Erythroblast (primary cell): ENCODE data around the gene GFM2.

ENCODE experiments used
- GATA1 ChIP-seq: IDR thresholded peaks from 2 replicates; pipeline ENCODE4 v1.6.1; 2011; ENCODE audit warnings: low read depth, mild to moderate bottlenecking, control low read depth, low read length, moderate library complexity
- POLR2A ChIP-seq: IDR thresholded peaks from 2 replicates; pipeline ENCODE4 v1.6.1; 2011; ENCODE audit warnings: mild to moderate bottlenecking, low read length

DNA sequence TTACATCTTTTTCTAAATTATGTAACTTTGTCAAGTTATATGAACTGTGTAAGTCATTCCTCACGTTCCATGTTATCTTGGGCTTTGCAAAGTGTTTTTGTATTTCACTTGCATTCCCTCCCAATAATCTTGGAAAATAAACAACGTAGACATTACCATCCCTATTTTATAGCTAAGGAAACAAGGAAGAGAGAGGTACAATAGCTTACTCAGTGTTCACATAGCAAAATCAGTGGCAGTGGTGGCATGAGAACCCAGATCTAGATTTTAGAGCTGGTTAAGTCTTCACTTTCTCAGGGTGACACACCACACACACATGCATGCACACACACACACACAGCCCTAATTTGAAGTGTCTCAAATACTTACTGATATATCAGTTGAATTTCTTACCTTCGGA is 34.3 kb upstream of the GFM2 start:
- TF ChIP-seq POLR2A (no peak), GATA1 (no peak)
